GM19455 (cell line): ENCODE data around the gene BACE2.

ENCODE experiments used
- ATAC-seq: cut with Tn5 transposase; IDR thresholded peaks from one replicate; pipeline ENCODE4 v1.9.1; 2021; ENCODE audit not compliant: unreplicated experiment

Gene BACE2

GRCh38 chr21:41211060-41211805 is 43.3 kb downstream of the BACE2 start:
- ATAC-seq: no peak

GRCh38 chr21:41213021-41213420 is 45.1 kb downstream of the BACE2 start:
- ATAC-seq: no peak

GRCh38 chr21:41215856-41216408 is 48.0 kb downstream of the BACE2 start:
- ATAC-seq: no peak

GRCh38 chr21:41216486-41216885 is 48.5 kb downstream of the BACE2 start:
- ATAC-seq: no peak

GRCh38 chr21:41217671-41218385 is 49.9 kb downstream of the BACE2 start:
- ATAC-seq: no peak

GRCh38 chr21:41219498-41220207 is 51.7 kb downstream of the BACE2 start:
- no peak for ATAC-seq

GRCh38 chr21:41220208-41220733 is 52.3 kb downstream of the BACE2 start:
- no peak for ATAC-seq

GRCh38 chr21:41222247-41223068 is 54.5 kb downstream of the BACE2 start:
- ATAC-seq: no peak

GRCh38 chr21:41226853-41227252 is 58.9 kb downstream of the BACE2 start:
- ATAC-seq: no peak

- ATAC-seq: no peak
Observed at GRCh38 chr21:41227357-41228005, 59.5 kb downstream of the BACE2 start.

GRCh38 chr21:41228006-41228370 is 60.0 kb downstream of the BACE2 start:
- no peak for ATAC-seq

- no peak for ATAC-seq
Observed at GRCh38 chr21:41228492-41228891, 60.5 kb downstream of the BACE2 start.

- no peak for ATAC-seq
Observed at GRCh38 chr21:41228958-41229357, 61.0 kb downstream of the BACE2 start.

- no peak for ATAC-seq
Observed at GRCh38 chr21:41229509-41230248, 61.7 kb downstream of the BACE2 start.

GRCh38 chr21:41230497-41230896 is 62.5 kb downstream of the BACE2 start:
- ATAC-seq: no peak

GRCh38 chr21:41231060-41231459 is 63.1 kb downstream of the BACE2 start:
- ATAC-seq: no peak

- ATAC-seq: no peak
Observed at GRCh38 chr21:41232013-41232412, 64.1 kb downstream of the BACE2 start.

- ATAC-seq: no peak
Observed at GRCh38 chr21:41233916-41234315, 66.0 kb downstream of the BACE2 start.

- ATAC-seq: no peak
Observed at GRCh38 chr21:41234569-41234968, 66.6 kb downstream of the BACE2 start.
